HepG2 (cell line): ENCODE results near the gene STARD10. TPM values are rescaled to one million over a fixed set of nuclear protein-coding genes. Genes with fewer than 3 reads are reported as not detected.

Experiments used
- AGO1 ChIP-seq: fragments of 200-400 bp; formaldehyde crosslinking; IDR thresholded peaks from 2 replicates; pipeline ENCODE4 v1.6.1; 2017; ENCODE audit warnings: mild to moderate bottlenecking, low read depth, low read length, moderate library complexity; ENCODE audit not compliant: poor library complexity, severe bottlenecking
- CHD2 ChIP-seq: IDR thresholded peaks from 2 replicates; pipeline ENCODE4 v1.6.1; 2011; ENCODE audit warnings: low read depth, low read length, improper control_type of control experiment
- ESRRA ChIP-seq: sonication (generic); formaldehyde crosslinking; IDR thresholded peaks from 2 replicates; pipeline ENCODE4 v1.5.1; 2020; ENCODE audit warnings: mild to moderate bottlenecking, low read depth, missing genetic modification reagents
- PHB2 ChIP-seq: fragments of 450-650 bp; IDR thresholded peaks from 2 replicates; pipeline ENCODE4 v1.6.1; 2018; ENCODE audit not compliant: partially characterized antibody
- SKI ChIP-seq: fragments of 450-650 bp; IDR thresholded peaks from one replicate; pipeline ENCODE4 v1.6.1; 2018; ENCODE audit warnings: mild to moderate bottlenecking; ENCODE audit not compliant: partially characterized antibody
- ZFP37 ChIP-seq: sonication (generic); formaldehyde crosslinking; IDR thresholded peaks from 2 replicates; pipeline ENCODE4 v1.4.0; 2020; ENCODE audit warnings: missing genetic modification reagents, borderline replicate concordance
- ZFP90 ChIP-seq: sonication (generic); formaldehyde crosslinking; IDR thresholded peaks from 2 replicates; pipeline ENCODE4 v1.8.0; 2022; ENCODE audit warnings: missing genetic modification reagents, mild to moderate bottlenecking, inconsistent platforms, borderline replicate concordance
- ZMAT3 ChIP-seq: sonication (generic); formaldehyde crosslinking; conservative IDR thresholded peaks from 2 replicates; pipeline ENCODE4 v1.7.0; 2021; ENCODE audit warnings: missing genetic modification reagents
- ZNF530 ChIP-seq: sonication (generic); formaldehyde crosslinking; IDR thresholded peaks from 2 replicates; pipeline ENCODE4 v1.5.0; 2020; ENCODE audit warnings: low read depth, mild to moderate bottlenecking, missing genetic modification reagents
- ZNF720 ChIP-seq: sonication (generic); formaldehyde crosslinking; IDR thresholded peaks from 2 replicates; pipeline ENCODE4 v1.4.0; 2020; ENCODE audit warnings: missing genetic modification reagents
- ZNF83 ChIP-seq: sonication (generic); formaldehyde crosslinking; IDR thresholded peaks from 2 replicates; pipeline ENCODE4 v1.4.0; 2020; ENCODE audit warnings: missing genetic modification reagents, mild to moderate bottlenecking, borderline replicate concordance
- ZNF883 ChIP-seq: sonication (generic); formaldehyde crosslinking; IDR thresholded peaks from 2 replicates; pipeline ENCODE4 v1.5.1; 2020; ENCODE audit warnings: mild to moderate bottlenecking, missing genetic modification reagents; ENCODE audit errors: not compliant biosample characterization
- polyA plus RNA-seq, 8 experiments: library from polyadenylated mRNA; depleted of rRNA in 3 of 8; stranded (reverse) in 7 of 8; unstranded in 1 of 8; fragments of >200 nt; fragmentation: Illumina TruSeq in 4 of 8; extraction: Trizol in 4 of 8; gene quantifications; 2 replicates each; pipeline versions ENCODE4 v1.2.1 to v1.2.3, GENCODE V29; 2011 to 2016; ENCODE audit warnings: low read depth in 4 of 8, missing spikeins in 1 of 8, mixed read lengths in 1 of 8; ENCODE audit not compliant: insufficient read depth in 1 of 8
- total RNA-seq, 5 experiments: library from RNA; depleted of rRNA; stranded (reverse); fragments of >200 nt; fragmentation: Illumina TruSeq; extraction: Trizol; gene quantifications; 2 replicates each; pipeline ENCODE4 v1.2.3, GENCODE V29; 2016; ENCODE audit warnings: low read depth in 1 of 5
- TF ChIP-seq, protein P1 (sequence below): sonication (generic); formaldehyde crosslinking; conservative IDR thresholded peaks from 2 replicates; pipeline ENCODE4 v1.4.0; 2020; ENCODE audit warnings: mild to moderate bottlenecking, missing genetic modification reagents, moderate library complexity
- TF ChIP-seq, protein P2 (sequence below): sonication (generic); formaldehyde crosslinking; IDR thresholded peaks from 2 replicates; pipeline ENCODE4 v1.4.0; 2020; ENCODE audit warnings: missing genetic modification reagents
- TF ChIP-seq, protein P3 (sequence below): sonication (generic); formaldehyde crosslinking; IDR thresholded peaks from 2 replicates; pipeline ENCODE4 v1.5.0; 2020; ENCODE audit warnings: missing genetic modification reagents, mild to moderate bottlenecking, borderline replicate concordance
- TF ChIP-seq, protein P4 (sequence below): sonication (generic); formaldehyde crosslinking; IDR thresholded peaks from 2 replicates; pipeline ENCODE4 v1.5.1; 2020; ENCODE audit warnings: missing genetic modification reagents, mild to moderate bottlenecking, borderline replicate concordance
- TF ChIP-seq, protein P5 (sequence below): sonication (generic); formaldehyde crosslinking; conservative IDR thresholded peaks from 2 replicates; pipeline ENCODE4 v1.8.0; 2022; ENCODE audit warnings: missing genetic modification reagents

Gene STARD10
- total and polyA plus RNA-seq, 2 of the 13 experiments (the other 11 are each of a cell fraction or from before 2014, with no cell fraction given), result 260 to 341 TPM

DNA sequence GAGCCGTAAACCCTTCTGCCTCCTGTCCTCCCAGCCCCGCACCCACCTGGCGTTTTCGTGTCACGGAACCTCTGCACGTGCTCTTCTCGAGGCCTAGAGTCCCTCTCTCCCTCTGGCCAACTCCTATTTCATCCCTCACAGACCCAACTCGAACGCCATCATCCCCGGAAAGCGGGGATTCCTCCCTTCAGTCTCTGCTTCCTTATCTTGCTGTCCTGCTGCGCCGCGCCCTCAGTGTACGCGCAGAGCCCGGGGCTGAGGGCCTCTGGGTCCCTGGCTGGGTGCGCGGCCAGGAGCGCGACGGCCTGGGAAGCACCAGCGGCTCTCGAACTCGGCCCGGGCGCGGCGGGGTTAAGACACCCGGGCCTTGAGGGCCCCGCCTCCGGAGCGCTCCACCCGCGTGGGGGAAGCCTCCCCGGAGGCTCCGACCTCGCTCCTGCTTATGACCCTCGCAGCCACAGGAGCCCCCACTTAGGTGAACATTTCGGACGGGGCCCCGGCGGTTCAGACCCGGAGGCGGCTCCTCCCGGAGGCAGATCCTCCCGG is 20.0 kb upstream of the STARD10 start (continued):
- TF ChIP-seq ZMAT3 (CRISPR knock-in tag), result no peak
- no peak for TF ChIP-seq ZNF883
- TF ChIP-seq, protein P1, sequence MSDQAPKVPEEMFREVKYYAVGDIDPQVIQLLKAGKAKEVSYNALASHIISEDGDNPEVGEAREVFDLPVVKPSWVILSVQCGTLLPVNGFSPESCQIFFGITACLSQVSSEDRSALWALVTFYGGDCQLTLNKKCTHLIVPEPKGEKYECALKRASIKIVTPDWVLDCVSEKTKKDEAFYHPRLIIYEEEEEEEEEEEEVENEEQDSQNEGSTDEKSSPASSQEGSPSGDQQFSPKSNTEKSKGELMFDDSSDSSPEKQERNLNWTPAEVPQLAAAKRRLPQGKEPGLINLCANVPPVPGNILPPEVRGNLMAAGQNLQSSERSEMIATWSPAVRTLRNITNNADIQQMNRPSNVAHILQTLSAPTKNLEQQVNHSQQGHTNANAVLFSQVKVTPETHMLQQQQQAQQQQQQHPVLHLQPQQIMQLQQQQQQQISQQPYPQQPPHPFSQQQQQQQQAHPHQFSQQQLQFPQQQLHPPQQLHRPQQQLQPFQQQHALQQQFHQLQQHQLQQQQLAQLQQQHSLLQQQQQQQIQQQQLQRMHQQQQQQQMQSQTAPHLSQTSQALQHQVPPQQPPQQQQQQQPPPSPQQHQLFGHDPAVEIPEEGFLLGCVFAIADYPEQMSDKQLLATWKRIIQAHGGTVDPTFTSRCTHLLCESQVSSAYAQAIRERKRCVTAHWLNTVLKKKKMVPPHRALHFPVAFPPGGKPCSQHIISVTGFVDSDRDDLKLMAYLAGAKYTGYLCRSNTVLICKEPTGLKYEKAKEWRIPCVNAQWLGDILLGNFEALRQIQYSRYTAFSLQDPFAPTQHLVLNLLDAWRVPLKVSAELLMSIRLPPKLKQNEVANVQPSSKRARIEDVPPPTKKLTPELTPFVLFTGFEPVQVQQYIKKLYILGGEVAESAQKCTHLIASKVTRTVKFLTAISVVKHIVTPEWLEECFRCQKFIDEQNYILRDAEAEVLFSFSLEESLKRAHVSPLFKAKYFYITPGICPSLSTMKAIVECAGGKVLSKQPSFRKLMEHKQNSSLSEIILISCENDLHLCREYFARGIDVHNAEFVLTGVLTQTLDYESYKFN (CRISPR knock-in tag), result no peak
- TF ChIP-seq, protein P2, sequence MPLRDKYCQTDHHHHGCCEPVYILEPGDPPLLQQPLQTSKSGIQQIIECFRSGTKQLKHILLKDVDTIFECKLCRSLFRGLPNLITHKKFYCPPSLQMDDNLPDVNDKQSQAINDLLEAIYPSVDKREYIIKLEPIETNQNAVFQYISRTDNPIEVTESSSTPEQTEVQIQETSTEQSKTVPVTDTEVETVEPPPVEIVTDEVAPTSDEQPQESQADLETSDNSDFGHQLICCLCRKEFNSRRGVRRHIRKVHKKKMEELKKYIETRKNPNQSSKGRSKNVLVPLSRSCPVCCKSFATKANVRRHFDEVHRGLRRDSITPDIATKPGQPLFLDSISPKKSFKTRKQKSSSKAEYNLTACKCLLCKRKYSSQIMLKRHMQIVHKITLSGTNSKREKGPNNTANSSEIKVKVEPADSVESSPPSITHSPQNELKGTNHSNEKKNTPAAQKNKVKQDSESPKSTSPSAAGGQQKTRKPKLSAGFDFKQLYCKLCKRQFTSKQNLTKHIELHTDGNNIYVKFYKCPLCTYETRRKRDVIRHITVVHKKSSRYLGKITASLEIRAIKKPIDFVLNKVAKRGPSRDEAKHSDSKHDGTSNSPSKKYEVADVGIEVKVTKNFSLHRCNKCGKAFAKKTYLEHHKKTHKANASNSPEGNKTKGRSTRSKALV (CRISPR knock-in tag), result no peak
- 0 out of 2 replicates have a peak, but pooled peaks have one; percentile 22 for TF ChIP-seq ZFP90 (CRISPR knock-in tag)
- TF ChIP-seq, protein P3, sequence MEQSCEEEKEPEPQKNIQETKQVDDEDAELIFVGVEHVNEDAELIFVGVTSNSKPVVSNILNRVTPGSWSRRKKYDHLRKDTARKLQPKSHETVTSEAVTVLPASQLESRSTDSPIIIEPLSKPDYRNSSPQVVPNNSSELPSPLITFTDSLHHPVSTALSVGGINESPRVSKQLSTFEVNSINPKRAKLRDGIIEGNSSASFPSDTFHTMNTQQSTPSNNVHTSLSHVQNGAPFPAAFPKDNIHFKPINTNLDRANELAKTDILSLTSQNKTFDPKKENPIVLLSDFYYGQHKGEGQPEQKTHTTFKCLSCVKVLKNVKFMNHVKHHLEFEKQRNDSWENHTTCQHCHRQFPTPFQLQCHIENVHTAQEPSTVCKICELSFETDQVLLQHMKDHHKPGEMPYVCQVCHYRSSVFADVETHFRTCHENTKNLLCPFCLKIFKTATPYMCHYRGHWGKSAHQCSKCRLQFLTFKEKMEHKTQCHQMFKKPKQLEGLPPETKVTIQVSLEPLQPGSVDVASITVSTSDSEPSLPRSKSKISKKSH (CRISPR knock-in tag), result peak; percentile 69; the same call in 1 of the 2 replicates
- TF ChIP-seq, protein P4, sequence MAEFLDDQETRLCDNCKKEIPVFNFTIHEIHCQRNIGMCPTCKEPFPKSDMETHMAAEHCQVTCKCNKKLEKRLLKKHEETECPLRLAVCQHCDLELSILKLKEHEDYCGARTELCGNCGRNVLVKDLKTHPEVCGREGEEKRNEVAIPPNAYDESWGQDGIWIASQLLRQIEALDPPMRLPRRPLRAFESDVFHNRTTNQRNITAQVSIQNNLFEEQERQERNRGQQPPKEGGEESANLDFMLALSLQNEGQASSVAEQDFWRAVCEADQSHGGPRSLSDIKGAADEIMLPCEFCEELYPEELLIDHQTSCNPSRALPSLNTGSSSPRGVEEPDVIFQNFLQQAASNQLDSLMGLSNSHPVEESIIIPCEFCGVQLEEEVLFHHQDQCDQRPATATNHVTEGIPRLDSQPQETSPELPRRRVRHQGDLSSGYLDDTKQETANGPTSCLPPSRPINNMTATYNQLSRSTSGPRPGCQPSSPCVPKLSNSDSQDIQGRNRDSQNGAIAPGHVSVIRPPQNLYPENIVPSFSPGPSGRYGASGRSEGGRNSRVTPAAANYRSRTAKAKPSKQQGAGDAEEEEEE (CRISPR knock-in tag), result no peak
- no peak for TF ChIP-seq PHB2
- no peak for TF ChIP-seq ZFP37 (CRISPR knock-in tag)
- peak; percentile 43 for TF ChIP-seq SKI
- TF ChIP-seq ZNF530 (CRISPR knock-in tag), result no peak
- TF ChIP-seq ZNF83, result peak; percentile 69; the same call in 1 of the 2 replicates
- TF ChIP-seq ESRRA (CRISPR knock-in tag), result 0 out of 2 replicates have a peak, but pooled peaks have one; percentile 6
- TF ChIP-seq AGO1, result no peak
- TF ChIP-seq ZNF720 (CRISPR knock-in tag), result no peak
- TF ChIP-seq CHD2, result no peak
- TF ChIP-seq, protein P5, sequence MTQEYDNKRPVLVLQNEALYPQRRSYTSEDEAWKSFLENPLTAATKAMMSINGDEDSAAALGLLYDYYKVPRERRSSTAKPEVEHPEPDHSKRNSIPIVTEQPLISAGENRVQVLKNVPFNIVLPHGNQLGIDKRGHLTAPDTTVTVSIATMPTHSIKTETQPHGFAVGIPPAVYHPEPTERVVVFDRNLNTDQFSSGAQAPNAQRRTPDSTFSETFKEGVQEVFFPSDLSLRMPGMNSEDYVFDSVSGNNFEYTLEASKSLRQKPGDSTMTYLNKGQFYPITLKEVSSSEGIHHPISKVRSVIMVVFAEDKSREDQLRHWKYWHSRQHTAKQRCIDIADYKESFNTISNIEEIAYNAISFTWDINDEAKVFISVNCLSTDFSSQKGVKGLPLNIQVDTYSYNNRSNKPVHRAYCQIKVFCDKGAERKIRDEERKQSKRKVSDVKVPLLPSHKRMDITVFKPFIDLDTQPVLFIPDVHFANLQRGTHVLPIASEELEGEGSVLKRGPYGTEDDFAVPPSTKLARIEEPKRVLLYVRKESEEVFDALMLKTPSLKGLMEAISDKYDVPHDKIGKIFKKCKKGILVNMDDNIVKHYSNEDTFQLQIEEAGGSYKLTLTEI (CRISPR knock-in tag), result no peak
